ENCODE results near the gene IFNA5.

DNA sequence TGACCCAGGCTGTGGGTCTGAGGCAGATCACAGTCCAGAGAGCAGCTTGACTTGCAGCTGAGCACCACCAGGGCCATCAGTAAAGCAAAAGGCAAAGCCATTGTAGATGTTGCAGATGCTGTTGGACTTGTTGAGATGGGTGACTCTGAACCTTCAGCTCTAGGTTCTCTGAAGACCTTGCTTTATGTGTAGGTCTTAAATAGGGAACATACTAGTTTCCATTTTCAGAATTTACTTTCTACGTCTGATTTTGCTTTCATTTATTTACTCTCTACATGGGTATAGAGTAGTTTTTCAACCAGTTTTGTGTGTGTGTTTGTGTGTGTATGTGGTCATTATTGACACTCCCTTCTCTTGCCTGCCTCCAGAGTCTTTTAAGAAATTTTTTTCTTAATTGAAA is 45.7 kb upstream of the IFNA5 start, which contains the start of gene IFNA6:
- TF ChIP-seq, protein P1, sequence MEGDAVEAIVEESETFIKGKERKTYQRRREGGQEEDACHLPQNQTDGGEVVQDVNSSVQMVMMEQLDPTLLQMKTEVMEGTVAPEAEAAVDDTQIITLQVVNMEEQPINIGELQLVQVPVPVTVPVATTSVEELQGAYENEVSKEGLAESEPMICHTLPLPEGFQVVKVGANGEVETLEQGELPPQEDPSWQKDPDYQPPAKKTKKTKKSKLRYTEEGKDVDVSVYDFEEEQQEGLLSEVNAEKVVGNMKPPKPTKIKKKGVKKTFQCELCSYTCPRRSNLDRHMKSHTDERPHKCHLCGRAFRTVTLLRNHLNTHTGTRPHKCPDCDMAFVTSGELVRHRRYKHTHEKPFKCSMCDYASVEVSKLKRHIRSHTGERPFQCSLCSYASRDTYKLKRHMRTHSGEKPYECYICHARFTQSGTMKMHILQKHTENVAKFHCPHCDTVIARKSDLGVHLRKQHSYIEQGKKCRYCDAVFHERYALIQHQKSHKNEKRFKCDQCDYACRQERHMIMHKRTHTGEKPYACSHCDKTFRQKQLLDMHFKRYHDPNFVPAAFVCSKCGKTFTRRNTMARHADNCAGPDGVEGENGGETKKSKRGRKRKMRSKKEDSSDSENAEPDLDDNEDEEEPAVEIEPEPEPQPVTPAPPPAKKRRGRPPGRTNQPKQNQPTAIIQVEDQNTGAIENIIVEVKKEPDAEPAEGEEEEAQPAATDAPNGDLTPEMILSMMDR (conservative IDR thresholded peaks at IDR 0.05; ENCODE audit: low read length): no peak
- TF ChIP-seq EZH2phosphoT487 (IDR thresholded peaks at IDR 0.05; ENCODE audit: borderline replicate concordance, low read depth, low read length): no peak

Measured in OCI-LY7 (cell line).